ENCODE data around the gene RANBP10.
"Not testable (repeated sequence)": the region's sequence is repeated elsewhere in the genome, so short reads cannot be mapped to it uniquely, and the experiment has no call there.

RANBP10 gene

DNA sequence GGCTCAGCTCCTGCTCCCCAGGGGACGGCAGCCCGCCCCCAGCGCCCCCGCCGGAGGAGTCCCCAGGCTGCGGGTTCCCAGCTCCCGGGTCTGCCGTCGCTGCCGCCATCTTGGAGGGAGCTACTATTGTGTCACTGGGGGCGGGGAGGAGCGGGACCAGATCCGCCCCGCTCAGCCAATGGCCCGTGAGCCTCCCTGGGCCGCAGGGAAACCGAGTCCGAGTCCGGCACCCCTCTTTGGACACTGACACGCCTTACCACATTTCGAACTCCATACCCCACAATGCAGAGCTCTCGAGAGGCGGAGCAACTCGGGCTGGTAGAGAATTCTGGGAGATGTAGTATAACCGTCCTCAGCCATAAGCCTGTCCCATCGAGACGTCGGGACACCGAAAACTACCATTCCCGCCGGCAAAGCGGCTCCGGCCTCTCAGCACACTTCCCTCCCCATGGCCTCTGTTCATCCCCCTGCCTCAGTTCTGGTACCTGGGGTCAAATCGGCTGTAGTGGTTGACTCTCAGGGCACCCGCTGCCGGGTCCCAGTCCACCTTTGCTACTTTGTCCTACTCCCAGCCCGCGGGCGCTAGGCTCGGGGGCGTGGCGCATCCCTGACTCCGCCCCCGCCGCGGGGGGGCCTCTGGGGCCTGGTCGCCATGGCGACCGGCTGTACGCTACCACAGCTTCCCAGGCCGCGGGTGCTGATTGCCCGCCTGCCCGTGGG is at the start of gene RANBP10, which contains the start of gene TSNAXIP1:
RANBP10 (minus strand) TSS at position 133 of the 720 bp plus-strand sequence; CDS start at position 109, 24 bp downstream.
TSNAXIP1 (plus strand) TSS at position 462 of the 720 bp plus-strand sequence. CDS start 261 bp downstream, outside the sequence.
- peak; percentile 97 to 100 for DNase-seq

- no peak for DNase-seq
Observed at GRCh38 chr16:67855789-67856188, 49.4 kb upstream of the RANBP10 start.

DNA sequence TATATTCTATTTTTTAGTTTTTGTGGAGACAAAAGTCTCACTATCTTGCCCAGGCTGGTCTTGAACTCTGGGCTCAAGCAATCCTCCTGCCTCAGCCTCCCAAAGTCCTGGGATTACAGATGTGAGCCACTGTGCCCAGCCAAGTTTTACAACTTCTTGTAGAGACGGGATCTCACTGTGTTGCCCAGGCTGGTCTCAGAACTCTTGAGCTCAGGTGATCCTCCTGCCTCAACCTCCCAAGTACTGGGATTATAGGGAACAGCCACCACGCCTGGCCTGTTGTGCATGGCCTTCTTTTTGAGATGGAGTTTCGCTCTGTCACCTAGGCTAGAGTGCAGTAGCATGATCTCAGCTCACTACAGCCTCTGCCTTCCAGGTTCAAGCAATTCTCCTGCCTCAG is 47.3 kb upstream of the RANBP10 start:
- no peak for DNase-seq

- no peak for DNase-seq
Observed at GRCh38 chr16:67848118-67848517, 41.8 kb upstream of the RANBP10 start.

- DNase-seq, result no peak
Observed at GRCh38 chr16:67847064-67847861, 40.9 kb upstream of the RANBP10 start, which contains the start of gene CENPT. Gene CENPT, minus strand, starts transcription at chr16:67847693. Its CDS starts 13,834 bp downstream, at chr16:67833859.

- peak; percentile 38 to 65 for DNase-seq
Observed at GRCh38 chr16:67846320-67847063, 40.1 kb upstream of the RANBP10 start, which contains the start of gene NUTF2. Gene NUTF2, plus strand, starts transcription at chr16:67846933. Its CDS starts 18,198 bp downstream, at chr16:67865131.

DNA sequence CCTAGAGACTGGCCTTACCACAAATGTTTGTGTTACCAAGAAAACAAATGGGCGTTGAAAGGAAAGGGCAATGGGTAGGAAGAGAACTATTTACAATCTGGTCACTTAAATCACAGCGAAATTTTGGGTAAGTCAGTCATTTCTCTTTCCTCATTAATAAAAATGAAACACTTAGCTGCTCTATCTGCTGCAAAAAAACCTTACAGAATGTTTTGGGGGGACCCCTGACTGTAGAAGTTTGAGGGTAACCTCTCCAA is 39.6 kb upstream of the RANBP10 start:
- no peak for DNase-seq

DNA sequence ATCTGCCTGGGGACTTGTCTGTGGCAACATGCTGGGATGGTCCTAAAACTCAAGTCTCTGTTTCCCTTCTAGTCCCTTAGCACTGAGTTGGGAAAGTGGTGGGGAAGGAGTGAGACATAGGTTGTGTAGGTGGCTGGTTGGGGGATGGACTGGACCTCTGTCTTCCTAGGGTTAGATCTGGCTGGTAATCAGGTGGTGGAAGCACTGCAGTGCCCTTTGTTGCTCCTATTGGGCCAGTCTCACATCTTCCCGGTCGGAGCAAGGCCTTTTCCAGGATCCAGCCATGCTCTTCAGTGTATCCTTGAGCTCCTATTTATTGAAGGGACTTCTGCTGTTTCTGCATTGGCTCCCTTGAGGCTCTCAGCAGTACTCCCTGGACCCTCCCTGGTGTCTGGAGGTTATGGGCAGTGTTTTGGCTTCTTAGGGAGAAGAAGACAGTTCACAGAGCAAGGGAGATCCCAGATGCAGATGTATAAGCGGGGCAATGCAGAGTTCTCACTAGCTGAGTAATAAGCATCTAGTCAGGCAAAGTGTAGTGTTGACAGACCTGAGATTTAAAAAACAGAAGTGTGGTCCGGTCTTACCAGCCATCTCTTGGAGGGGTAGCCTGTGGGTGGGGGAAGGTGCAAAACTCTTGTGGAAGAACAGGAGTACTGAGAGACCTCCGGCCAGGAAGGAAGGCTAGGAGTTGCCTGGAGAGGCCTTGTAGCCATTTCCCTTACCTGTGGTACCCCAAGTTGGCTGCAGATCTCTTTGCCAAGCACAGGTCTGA is 39.1 kb upstream of the RANBP10 start:
- no peak for DNase-seq

DNA sequence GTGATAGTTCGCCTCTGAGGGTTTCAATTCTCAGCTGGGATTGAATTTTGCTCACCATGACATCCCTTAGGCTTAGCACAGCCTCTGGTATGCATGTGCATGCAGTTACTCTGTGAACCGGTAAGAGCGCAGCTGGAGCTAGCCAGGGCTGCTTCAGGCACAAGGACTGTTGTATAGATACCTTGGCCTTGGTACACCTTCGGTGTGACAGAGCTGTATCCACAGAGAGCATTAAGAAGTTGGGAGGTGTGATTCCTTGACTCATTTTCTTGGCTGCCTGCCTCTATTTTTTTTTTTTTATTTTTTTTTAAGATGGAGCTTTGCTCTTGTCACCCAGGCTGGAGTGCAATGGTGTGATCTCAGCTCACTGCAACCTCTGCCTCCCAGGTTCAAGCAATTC is 38.1 kb upstream of the RANBP10 start:
- DNase-seq, result no peak

GRCh38 chr16:67843343-67843765 is 37.0 kb upstream of the RANBP10 start:
- DNase-seq, result no peak

- no peak for DNase-seq
Observed at GRCh38 chr16:67842509-67843342, 36.4 kb upstream of the RANBP10 start.

DNA sequence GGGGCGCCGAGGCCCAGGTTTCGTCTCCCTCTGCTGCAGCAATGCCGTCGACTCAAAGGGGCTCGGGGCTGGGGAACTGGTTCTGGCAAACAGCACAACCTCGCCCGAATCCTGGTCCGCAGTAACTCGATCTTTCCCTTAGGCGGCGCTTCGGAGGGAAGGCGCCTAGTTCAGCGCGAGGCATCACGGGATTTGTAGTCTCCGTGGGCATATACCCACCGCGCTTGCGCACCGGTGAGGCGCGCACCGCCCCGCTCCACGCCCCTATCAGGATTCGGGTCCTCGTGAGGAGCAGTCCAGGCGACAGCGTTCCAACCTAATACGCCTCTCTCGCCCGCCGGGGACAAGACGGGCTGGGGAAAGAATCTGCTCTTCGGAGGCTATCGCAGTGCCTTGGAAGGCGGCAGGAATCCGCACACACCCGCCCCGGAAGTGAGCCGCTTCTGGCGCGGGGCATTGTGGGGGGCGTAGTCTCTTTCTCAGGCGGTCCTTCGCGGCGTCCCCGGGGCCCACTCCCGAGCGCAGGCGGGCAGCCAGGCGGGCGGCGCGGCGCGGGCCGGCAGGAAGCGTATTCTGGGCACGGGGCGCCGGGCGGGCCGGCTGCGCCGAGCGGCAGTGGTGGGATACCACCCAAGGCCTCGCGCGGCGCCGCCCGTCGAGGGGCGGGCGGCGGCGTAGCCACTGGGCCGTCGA is 35.6 kb upstream of the RANBP10 start, which contains the start of gene THAP11:
THAP11 (plus strand) TSS at position 505 of the 693 bp plus-strand sequence. CDS start 235 bp downstream, outside the sequence.
- DNase-seq, result peak in 1 of 2 experiments; percentile 86

DNA sequence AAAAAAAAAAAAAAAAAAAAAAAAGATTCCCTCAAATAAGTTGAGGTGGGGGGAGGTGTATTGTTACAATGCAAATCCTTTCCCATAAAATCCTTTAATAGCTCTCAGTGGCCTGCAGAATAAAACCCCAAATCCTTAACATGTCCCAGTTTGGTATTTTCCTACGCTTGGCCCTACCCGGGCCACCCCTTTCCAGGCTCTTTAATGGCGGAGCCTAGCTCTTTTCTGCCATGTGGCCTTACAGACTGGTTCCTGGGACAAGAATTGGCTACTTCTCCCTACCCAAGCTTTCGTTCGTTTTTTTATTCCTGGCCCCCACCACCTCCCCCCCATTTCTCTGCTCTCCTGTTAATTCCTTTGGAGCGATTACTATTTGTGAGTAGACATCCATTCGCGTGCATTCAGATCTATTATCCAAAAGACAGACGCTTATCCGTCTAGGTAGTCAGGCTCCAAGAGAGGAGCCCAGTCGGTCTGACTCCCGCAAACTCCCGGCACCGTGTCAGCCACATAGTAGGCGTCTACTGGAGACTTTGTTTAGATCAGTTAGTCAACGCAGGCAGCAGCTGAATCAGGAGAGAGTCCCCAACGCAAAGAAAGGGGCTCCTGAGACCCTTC is 34.9 kb upstream of the RANBP10 start:
- DNase-seq, result no peak

GRCh38 chr16:67837811-67838210 is 31.5 kb upstream of the RANBP10 start:
- no peak for DNase-seq

GRCh38 chr16:67837190-67837589 is 30.8 kb upstream of the RANBP10 start:
- not testable (repeated sequence) for DNase-seq

GRCh38 chr16:67834242-67834614 is 27.9 kb upstream of the RANBP10 start:
- no peak for DNase-seq

DNA sequence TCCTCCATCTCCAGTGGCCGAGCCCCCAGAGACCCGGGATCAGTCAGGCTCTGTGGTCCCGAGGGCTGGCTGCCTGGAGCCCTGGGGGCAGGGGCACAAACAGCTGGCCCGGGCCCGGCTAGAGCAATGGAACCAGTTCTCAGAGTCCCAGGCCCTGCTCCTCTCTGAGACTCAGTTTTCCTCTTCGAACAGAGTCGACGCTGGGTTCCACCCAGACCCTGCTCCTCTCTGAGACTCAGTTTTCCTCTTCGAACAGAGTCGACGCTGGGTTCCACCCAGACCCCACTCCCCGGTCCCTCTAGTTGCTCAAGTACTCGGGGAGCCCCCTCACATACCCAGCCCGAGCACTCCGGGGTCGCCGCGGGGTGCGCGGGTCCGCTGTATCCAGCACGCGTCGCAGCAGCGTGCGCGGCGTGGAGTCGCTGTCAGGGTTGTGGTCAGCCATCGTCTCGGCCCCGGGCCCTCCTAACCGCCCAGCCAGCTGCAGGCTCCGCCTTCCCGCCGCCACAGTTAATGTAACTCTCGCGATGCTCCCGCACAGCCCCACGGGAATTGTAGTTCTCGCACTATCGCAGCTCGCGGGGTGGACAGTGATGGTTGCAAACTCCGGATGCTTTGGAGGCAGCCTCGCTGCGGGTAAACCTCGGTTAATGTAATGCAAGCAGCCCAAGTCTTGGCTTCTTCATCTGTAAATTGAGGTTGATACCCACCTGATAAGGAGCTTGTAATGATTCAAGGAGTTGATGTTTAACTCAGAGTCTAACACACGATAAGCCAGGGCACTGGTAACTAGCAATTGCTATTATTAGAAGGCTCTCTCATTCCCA is 27.3 kb upstream of the RANBP10 start:
- DNase-seq, result peak; percentile 39 to 83

GRCh38 chr16:67833030-67833414 is 26.7 kb upstream of the RANBP10 start:
- no peak for DNase-seq

DNA sequence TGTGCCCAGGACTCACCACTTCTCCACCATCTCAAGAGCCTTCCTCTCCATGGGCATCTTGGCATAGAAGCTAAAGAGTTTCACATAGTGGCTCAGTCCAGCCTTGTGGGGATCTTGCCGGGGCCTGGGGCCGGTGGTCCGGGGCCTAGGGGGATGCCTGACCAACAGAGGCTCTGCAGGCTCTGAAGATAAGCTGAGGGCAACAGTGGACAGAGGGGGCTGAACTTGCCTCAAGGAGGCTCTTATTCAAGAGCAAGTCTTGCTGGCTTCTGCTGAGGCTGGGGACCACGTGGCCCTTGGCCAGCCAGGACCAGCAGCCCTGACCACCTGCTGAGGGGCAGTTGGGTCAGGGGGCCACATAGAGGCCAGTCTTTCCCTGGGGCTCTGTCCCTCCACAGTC is 22.3 kb upstream of the RANBP10 start:
- no peak for DNase-seq
